22Rv1 (cell line): Measurements from ENCODE around the gene CHD2.

Experiments
- ZFX ChIP-seq: fragments of 450-650 bp; IDR thresholded peaks from 2 replicates; pipeline ENCODE4 v1.6.1; 2017; ENCODE audit warnings: antibody characterized with exemption, borderline replicate concordance
- TF ChIP-seq, protein P1 (sequence below): fragments of 450-650 bp; IDR thresholded peaks from 2 replicates; pipeline ENCODE4 v1.5.1; 2017; ENCODE audit warnings: mild to moderate bottlenecking

DNA sequence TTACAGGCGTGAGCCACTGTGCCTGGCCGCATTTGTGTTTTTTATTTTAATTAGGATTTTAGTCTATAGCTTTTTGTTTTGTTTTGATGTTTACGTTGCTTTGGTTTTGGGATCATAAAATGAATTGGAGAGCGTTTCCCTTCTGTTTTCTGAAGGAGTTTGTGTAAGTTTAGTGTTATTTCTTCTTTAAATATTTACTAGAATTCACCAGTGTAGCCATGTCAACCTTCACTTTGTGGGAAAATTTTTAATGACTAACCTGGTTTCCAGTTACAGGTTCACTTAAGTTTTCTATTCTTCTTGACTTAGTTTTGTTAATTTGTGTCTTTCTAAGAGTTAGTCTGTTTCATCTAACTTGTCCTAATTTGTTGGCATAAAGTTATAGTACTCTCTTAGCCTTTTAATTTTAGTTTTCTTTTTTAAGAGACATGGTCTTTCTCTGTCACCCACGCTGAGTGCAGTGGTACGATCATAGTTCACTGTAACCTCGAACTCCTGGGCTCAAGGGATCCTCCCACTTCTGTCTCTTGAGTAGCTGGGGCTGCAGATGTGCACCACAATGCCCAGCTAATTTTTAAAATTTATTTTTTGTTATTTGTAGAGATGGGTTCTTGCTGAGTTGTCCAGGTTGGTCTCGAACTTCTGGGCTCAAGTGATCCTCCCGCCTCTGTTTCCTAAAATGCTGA, 61.0 kb downstream of the CHD2 start:
- TF ChIP-seq, protein P1, sequence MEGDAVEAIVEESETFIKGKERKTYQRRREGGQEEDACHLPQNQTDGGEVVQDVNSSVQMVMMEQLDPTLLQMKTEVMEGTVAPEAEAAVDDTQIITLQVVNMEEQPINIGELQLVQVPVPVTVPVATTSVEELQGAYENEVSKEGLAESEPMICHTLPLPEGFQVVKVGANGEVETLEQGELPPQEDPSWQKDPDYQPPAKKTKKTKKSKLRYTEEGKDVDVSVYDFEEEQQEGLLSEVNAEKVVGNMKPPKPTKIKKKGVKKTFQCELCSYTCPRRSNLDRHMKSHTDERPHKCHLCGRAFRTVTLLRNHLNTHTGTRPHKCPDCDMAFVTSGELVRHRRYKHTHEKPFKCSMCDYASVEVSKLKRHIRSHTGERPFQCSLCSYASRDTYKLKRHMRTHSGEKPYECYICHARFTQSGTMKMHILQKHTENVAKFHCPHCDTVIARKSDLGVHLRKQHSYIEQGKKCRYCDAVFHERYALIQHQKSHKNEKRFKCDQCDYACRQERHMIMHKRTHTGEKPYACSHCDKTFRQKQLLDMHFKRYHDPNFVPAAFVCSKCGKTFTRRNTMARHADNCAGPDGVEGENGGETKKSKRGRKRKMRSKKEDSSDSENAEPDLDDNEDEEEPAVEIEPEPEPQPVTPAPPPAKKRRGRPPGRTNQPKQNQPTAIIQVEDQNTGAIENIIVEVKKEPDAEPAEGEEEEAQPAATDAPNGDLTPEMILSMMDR = no peak
- TF ChIP-seq ZFX = no peak
